Measurements from ENCODE around the gene JAM3.
A peak's percentile ranks its signal among the peaks of the same experiment; 100 is the strongest.

Gene JAM3

GRCh38 chr11:134145715-134146114 is 76.8 kb downstream of the JAM3 start:
- no peak for ATAC-seq
- DNase-seq: no peak

GRCh38 chr11:134146598-134146997 is 77.7 kb downstream of the JAM3 start:
- DNase-seq (no peak), ATAC-seq (no peak)

DNA sequence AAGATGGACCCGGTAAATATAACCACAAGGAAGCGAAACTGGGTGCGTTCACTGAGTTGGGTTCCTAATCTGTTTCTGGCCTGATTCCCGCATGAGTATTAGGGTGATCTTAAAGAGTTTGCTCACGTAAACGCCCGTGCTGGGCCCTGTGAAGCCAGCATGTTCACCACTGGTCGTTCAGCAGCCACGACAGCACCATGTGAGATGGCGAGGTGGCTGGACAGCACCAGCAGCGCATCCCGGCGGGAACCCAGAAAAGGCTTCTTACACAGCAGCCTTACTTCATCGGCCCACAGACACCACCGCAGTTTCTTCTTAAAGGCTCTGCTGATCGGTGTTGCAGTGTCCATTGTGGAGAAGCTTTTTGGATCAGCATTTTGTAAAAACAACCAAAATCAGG is 80.5 kb downstream of the JAM3 start:
- no peak for DNase-seq
- no peak for ATAC-seq

DNA sequence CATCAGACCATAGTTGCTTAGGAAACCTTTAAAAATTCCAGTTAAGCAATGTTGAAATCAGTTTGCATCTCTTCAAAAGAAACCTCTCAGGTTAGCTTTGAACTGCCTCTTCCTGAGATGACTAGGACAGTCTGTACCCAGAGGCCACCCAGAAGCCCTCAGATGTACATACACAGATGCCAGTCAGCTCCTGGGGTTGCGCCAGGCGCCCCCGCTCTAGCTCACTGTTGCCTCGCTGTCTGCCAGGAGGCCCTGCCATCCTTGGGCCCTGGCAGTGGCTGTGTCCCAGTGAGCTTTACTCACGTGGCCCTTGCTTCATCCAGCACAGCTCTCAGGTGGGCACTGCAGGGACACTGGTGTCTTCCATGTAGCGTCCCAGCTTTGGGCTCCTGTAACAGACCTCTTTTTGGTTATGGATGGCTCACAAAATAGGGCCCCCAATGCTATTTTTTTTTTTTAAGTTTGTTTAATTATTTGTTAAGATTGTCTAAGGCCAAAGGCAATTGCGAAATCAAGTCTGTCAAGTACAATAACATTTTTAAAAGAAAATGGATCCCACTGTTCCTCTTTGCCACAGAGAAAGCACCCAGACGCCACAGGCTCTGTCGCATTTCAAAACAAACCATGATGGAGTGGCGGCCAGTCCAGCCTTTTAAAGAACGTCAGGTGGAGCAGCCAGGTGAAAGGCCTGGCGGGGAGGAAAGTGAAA is 81.5 kb downstream of the JAM3 start:
- peak; percentile 9 for ATAC-seq
- no peak for DNase-seq

DNA sequence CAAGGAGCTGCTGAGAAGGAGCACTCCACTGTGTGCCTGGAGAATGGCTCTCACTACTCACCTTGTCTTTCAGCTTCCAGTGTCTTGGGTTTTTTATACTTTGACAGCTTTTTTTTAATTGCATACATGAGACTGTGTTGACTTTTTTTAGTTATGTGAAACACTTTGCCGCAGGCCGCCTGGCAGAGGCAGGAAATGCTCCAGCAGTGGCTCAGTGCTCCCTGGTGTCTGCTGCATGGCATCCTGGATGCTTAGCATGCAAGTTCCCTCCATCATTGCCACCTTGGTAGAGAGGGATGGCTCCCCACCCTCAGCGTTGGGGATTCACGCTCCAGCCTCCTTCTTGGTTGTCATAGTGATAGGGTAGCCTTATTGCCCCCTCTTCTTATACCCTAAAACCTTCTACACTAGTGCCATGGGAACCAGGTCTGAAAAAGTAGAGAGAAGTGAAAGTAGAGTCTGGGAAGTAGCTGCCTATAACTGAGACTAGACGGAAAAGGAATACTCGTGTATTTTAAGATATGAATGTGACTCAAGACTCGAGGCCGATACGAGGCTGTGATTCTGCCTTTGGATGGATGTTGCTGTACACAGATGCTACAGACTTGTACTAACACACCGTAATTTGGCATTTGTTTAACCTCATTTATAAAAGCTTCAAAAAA is 82.3 kb downstream of the JAM3 start:
- ATAC-seq (no peak), DNase-seq (no peak)

- ATAC-seq (no peak), DNase-seq (no peak)
Observed at GRCh38 chr11:134152696-134153095, 83.8 kb downstream of the JAM3 start.

DNA sequence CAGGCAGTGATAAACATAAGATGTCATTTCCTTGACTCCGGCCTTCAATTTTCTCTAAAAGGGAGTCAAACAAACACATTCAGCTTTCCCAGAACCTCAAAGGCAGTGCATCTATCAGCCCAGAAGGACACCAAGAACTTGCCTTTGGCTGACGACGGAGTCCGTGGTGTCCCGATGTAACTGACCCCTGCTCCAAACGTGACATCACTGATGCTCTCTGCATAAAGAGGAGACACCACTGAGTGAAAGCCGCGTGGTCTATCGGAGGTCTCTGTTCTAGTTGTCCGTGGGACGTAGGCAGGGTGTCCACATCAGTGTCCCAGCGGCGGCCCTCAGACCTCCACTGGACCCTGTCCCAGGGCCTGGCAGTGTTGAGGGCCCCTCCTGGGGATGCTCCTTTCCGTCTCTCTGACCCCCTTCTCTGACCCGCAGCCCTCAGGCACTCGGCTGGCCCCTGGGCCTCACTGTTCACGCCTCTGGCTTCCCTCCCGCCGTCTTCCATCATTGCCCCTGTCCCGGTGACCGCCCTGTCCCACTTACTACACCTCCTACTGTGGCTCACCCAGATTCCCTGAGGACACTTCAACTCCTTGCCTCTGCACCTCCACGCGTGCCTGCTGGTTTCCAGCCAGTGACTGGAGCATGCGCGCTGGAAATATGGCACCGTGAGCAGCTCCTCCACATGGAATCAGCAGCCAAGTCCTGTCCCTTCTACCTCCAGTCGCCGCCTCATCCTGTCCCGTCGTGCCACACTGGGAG is 84.5 kb downstream of the JAM3 start:
- no peak for ATAC-seq
- no peak for DNase-seq

GRCh38 chr11:134154441-134154840 is 85.6 kb downstream of the JAM3 start:
- DNase-seq (no peak), ATAC-seq (no peak)

DNA sequence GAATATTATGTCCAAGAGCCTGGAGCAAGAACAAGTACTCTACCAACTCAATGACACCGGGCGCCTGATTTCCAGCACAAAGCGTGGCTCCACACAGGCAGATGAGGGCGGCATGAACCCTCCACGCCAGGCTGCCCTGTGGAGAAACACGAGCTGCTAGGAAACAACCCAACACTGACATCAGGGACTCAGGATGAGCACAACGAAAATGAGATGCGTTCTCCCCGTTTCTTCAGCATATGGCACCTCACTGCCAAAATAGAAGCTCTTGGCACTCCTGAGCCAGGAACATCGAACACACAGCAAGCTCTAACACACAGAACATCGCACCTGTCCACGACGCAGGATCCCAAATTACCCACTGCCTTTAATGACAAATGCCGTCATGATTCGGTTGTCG is 86.6 kb downstream of the JAM3 start:
- DNase-seq: no peak
- ATAC-seq: no peak

DNA sequence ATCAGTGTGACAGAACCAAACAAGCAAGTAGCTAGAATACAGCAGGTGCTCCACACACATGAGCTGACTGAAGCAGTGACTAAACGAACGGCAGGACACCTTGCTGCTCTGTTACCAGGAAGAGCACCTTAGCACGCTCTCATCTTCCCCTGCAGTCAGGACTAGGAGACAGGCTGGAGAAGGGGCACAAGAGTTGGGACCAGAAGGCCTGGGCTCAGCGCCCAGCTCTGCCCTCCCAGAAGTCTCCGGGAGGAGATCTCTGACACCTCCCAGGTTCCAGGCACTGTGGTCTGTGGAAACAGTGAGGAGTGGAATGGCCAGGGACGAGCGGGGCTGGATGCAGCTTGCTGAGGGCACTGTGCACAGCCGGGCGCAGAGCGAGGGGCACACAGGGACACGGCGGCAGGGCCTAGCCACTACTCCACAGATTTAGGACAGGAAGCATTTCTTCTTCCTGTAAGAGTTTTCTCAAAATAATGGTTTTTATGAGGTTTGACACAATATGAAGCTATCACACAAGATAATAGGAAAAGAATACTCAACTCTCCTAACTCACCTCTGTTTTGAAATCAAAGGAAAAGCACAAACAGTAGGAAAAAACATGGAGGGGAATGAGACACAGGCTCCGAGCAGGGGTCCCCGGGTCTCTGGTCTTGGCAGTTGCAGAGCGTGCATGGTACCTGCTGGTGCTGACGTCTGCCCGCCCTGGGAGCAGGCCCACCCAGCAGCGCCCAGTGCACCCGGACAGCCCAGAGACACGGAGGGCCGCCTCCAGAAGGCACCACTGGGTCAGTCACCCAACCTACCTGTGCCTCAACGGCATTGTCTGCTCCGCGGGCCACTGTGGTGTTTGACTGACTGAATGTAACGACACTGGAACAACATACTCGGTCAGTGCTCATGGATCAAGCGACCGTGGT is 87.3 kb downstream of the JAM3 start:
- ATAC-seq: no peak

DNA sequence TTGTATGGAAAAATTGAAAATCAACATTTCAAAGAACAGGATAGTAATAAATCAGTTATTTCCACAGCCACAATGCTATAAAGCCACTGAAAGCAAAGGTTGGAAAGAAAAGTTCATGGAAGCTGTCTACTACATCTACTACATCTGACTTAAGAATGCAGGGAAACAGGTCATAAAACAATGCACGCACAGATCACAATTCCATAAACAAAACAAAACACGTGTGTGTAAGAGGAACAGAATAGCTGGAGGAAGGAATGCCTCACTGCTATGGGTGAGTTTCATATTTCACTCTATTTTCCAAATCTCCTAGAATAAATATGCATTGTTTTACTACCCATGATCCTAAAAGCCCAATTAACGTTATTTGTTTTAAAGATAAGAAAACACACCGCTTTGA is 88.6 kb downstream of the JAM3 start:
- ATAC-seq: no peak
- no peak for DNase-seq

More for the DNA sequence above, 87.3 kb downstream of the JAM3 start:
- no peak for DNase-seq

DNA sequence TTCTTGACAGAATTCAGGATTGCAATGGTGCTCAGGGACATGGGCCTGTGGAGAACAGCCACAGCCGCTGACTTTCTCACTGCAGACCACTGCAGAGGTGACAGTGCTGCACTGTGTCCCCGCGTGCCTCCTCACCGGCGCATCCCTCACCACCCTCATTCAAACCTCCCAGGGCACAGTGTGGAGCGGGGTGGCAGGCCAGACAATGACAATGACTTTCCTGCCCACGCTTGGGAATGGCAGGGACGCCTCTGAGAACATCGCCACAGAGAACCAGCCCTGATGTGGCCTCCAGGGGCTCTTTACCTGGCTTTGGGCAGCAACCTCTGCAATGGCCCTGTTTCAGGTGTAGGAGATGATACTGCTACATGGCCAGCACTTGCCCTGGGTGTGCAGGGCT is 89.2 kb downstream of the JAM3 start:
- no peak for ATAC-seq

GRCh38 chr11:134159652-134160051 is 90.8 kb downstream of the JAM3 start:
- DNase-seq: no peak
- ATAC-seq: no peak

More for the DNA sequence above, 89.2 kb downstream of the JAM3 start:
- no peak for DNase-seq

- ATAC-seq: no peak
- DNase-seq: no peak
Observed at GRCh38 chr11:134164490-134165370, 95.9 kb downstream of the JAM3 start.

- ATAC-seq (no peak), DNase-seq (no peak)
Observed at GRCh38 chr11:134170177-134170918, 101.5 kb downstream of the JAM3 start.

DNA sequence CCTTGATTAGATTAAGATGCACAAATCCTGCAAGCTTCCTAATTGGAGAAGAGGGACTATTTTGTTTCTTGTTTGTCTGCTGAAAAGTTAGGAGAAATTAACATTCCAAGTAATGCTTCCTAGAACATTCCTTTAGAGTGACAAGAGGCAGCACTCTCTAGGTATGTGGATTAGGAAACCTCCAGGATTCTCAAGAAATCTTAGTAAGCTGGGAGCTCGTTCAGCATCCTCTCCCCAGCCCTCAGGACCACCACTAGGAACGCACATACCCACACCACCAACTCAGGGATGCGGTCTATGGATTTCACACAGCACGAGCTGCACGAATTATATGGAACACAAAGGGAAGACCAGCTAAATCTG is 102.0 kb downstream of the JAM3 start:
- no peak for ATAC-seq
- DNase-seq: no peak

DNA sequence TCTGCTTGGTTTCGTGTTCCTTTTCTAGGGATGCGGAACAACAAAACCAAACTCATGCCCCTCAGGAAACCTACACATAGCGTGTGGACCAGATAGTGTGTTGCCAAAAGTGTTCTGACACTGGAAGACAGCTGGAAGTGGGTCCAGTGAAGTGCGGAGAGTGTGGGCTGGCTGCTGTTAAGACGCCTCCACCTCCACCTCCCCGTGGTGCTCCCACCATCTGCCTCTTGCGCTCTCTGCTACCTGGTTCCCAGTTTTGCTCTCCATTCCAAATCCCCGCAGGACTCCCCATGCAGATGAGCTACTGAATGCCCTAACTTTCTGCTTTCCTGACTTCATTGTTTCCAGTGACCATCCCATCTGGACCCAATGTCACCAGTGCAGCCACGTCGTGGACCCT is 103.1 kb downstream of the JAM3 start:
- no peak for ATAC-seq
- no peak for DNase-seq

- no peak for DNase-seq
- no peak for ATAC-seq
Observed at GRCh38 chr11:134173296-134173695, 104.4 kb downstream of the JAM3 start.

DNA sequence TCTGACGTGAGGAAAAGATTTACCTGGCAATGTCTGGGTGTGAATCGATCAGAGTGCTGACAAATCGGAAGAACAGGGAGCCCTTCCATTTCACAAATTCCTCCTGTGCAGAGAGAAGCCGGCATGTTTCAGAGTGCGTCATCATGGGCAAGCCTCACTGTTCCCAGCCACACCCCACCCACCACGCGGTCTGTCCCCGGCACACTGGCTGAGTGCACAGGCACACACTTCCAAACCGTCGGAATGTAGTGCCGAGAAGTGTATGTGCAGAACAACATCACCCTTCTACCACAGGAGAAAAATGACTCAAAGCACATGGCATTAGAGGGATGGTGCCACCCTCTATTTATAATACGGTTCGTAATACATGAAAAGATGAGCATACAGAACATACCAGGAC is 107.4 kb downstream of the JAM3 start:
- ATAC-seq: no peak
- no peak for DNase-seq

GRCh38 chr11:134178032-134178674 is 109.3 kb downstream of the JAM3 start:
- no peak for ATAC-seq
- no peak for DNase-seq
